GM19372 (cell line): ENCODE results near the gene FGGY.
"Not testable (repeated sequence)": the region's sequence is repeated elsewhere in the genome, so short reads cannot be mapped to it uniquely, and the experiment has no call there.

ENCODE experiments used
- ATAC-seq: cut with Tn5 transposase; IDR thresholded peaks from one replicate; pipeline ENCODE4 v1.9.1; 2021; ENCODE audit warnings: mild to moderate bottlenecking, low read depth, moderate library complexity; ENCODE audit not compliant: unreplicated experiment

FGGY gene

DNA sequence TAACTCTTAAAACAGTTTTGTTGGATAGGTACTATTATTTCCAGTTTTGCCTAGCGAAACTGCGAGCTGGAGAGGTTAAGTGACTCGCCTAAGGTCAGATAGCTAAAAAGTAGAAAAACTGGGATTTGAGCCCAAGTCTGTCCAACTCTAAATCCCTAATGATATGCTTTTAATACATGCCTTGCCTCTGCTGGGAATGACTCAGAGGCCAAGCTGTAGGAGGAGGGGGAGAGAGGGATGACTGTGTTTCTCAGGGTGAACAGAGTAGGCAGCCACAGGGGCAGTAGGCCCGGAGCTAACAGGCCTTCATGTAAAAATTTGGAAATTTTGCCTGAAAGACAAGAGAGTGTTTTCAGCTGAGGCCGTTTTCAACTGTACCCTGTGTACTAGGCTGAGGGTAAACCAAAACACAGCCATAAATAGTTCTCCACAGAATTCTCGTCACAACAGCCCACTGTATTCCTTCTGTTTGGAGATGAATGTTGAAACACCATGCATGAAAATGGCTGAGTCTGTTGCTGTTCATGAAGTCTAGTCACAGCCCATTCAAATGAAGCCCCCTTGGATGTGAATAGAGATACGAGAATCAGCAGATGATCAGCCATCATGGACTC is 410.4 kb downstream of the FGGY start:
- ATAC-seq, result no peak

DNA sequence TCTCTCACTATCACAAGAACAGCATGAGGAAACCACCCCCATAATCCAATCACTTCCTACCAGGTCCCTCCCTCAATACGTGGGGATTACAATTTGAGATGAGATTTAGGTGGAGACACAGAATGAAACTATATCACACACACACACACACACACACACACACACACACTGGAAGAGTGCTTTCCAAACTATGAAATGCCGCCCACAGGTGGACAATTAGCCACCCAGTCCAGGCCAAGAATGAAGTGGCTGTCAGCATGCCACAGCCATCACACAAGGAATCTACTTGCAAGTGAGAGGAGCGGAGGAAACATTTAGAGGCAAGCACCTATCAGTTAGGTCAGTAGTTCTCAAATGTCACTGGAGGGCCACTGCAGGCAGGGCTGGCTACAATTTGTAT is 412.4 kb downstream of the FGGY start:
- no peak for ATAC-seq

DNA sequence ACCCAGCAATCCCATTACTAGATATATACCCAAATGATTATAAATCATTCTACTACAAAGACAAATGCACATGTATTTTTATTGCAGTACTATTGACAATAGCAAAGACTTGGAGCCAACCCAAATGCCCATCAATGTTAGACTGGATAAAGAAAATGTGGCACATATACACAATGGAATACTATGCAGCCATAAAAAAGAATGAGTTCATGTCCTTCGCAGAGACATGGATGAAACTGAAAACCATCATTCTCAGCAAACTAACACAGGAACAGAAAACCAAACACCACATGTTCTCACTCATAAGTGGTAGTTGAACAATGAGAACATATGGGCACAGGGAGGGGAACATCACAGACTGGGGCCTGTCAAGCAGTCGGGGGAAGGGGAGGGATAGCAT is 414.0 kb downstream of the FGGY start:
- not testable (repeated sequence) for ATAC-seq

DNA sequence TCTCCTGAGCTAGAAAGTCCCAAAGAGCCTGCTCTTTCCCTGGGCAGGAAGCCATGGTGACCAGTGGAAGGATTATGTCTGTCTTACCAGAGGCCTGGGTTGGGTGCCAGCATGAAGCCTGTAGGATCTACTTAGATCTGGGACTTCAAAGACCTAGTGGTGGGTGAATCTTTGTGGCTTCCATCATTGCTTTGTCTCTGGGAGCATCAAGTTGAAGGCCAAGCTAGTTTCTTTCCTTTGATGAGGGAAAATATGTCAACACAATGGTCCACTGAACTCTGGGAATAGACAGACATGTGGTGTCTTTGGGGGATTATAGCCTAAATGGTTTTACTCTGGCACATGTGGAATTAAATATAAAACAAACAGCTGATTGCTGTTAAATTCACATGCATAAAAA is 417.3 kb downstream of the FGGY start:
- ATAC-seq, result no peak

DNA sequence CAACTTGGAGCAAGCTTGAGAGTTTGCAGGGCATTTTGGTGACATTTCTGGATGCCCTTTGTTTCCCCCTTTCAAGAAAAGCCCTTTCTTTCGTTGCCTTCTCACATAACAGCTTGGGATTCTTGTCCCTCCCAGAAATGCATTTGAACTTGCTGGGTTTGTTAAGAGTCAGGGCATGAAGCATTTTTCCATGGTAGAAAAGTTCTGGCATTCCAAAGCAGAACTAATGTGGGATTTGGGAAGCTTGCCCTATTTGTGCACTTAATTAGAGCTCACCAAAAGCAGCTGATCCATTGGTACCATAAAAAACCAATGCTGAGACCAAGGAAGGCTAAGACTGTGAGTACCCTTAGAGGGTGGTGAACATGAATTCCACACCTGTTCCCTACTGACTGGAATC is 418.1 kb downstream of the FGGY start:
- ATAC-seq, result no peak

DNA sequence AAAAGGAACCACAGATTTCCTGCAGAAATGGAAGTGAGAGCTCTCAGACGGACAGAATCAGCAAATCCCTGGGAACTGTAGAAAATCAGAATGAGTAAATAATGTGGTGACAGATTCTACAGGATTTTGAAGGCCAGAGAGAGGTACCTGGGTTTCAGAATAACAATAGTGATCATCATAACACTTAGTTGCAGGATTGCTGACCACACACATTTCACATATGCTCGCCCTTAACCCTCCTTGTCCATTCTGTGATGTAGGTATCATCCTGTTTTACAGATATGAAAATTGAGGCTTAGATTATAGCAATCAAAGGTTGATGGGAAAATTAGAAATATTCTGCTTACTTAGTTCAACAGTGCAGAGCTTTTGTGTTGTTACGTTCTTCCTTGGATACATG is 419.9 kb downstream of the FGGY start:
- ATAC-seq, result no peak

DNA sequence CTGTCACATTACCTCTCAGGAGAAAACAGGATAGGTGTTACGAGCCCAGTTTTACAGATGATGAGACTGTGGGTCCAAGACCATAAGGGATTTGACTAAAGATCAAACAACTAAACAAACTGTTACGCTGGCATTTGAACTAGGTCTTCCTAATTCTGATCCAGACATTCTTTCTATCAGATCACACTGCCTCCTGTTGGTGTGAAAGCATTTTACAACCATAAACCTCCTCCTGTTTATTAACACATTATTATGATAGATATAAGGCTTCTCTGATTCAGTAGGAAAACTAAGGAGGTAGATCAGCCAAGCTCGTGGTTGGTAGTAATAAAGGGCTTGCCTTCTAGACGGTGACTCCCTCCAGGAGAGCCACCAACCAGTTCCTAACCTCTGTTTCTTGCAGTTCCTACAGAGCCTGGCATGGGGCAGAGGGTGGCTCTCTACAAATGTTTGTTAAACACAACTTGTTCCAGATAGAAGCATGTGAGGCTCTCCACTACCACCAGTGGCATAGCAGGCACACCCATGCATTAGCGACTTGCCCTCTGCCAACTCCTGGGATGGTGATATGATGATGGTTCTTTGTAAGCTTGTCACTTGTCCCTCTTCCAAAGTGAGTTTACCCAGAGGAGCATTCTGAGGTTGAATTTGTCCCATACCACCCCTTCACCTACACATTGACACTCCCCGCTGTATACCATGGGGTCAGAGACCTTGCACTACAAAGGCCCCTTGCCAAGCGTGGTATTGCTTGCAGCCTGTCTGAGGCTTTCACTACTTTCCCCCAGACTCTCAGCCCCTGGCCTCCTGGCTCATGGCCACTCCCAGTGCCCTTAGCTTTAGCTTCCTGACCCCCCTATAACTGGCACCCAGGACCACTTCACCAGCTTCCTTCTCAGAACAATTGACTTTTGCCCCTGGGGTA is 421.4 kb downstream of the FGGY start:
- no peak for ATAC-seq

DNA sequence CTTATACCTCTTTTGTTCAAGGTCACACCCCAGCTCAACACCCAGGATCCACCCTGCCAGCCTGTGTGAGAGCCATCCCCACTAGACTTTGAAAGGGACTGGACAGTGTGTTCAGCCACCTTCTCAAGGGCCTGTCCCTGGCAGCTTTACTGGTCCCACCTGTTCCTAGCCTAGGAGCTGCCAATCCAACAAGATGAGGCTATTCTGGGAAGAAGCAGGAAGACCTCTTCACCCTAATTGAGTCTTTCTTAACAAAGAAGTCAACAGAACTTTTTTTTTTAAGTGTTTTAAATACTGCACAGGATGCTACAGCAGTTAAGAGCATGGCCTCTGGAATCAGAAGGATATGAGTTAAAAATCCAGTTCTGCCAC is 422.1 kb downstream of the FGGY start:
- ATAC-seq, result no peak

DNA sequence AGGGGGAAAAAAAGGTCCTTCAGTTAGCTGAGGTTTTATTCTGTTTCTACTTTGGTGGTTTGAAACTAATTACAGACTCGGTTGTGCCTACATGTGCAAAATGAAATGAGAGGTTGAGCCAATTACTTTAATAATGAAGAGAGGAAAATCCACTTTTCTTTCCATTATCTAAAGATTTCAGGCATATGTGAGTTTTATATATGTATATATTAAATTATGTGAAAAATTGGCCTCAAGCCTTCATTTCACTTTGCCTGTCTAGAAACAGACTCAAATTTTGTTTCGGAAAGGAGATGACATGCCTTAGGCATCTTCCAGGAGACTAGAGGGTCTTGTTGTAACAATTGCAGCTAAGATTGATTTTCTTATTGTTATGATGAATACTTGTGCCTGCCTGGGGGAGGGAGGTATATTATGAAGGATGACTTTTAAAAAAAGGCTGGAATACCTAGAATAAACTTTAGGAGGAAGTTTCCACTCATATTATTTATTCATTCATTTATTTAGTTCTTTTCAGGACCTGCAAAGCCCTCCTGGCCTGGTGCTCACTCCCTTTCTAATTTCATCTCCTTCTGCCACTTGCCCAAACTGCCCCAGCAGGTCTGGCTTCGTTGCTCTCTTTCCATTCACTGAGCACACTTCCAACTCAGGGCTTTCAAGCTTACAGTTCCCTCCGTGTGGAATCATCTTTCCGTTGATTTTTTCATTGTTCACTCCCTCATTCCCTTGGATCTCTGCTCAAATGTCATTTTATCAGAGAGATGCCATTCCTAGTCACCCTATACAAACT is 423.6 kb downstream of the FGGY start:
- no peak for ATAC-seq

DNA sequence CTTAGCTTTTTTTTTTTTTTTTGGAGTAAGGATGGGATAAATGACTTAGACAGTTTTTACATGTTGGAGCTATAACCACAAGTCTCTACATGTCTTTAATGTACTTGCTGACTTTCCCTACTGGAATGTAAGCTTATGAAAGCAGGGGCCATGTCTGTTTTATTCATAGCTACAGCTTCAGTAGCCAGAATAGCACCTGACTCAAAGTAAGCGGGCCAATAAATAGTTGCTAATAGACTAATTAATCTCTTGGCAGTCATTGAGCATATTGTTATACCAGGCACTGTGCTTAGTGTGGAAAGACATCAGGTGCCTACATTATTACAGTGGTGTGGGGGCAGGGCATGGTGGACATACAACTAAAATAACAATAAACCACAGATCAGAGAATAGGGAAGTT is 433.4 kb downstream of the FGGY start:
- no peak for ATAC-seq

DNA sequence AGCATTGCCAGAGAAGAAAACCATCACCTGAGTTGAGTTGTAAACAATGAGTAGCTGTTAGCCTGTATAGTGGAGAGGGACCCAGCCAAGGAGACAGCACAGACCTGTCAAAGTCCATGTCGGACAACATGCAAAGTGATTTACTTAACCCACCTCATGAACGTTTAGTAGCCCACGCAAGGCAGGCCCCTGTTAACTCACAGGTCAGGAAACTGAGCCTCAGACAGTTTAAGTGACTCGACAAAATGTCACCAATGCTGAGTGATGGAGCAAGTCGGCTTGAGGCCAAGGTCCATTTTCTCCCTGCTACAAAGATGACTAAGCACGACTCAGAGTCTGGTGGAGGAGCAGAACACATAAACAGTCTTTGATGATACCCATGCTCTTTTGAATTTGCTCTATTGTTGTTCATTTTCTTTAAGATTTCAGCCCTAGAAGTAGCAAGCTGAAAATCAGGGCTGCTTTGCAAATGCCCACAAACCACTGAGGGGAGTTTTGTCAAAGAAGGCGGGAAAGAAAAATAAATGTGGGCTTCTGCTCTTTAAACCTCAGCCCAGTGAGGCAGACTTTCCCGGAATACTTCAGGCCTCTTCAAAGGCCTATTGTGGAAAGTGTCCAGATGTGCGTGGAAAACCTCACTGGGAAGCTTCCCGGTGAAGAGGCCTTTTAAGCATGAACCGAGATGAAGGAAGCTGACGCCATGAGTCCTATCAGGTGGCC is 434.0 kb downstream of the FGGY start:
- no peak for ATAC-seq

DNA sequence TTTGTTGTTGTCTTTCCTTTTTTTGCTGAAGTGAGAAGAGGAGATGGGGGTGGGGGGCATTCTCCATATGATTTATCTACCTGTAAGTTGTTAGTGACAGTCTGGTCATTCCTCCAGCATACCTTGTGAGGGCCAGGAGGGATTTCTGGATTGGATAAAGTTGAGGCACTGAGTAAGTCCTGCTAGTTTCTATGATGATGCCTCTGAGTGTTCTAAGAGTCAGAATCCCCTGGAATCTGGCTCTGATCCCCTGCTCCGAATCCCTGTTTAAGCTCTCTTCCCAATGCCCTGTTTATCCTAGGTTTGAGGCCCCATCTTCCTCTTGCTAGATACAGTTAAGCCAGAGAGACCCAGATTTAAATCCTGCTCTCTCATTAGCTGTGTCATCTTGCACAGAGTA is 434.7 kb downstream of the FGGY start:
- ATAC-seq, result no peak

DNA sequence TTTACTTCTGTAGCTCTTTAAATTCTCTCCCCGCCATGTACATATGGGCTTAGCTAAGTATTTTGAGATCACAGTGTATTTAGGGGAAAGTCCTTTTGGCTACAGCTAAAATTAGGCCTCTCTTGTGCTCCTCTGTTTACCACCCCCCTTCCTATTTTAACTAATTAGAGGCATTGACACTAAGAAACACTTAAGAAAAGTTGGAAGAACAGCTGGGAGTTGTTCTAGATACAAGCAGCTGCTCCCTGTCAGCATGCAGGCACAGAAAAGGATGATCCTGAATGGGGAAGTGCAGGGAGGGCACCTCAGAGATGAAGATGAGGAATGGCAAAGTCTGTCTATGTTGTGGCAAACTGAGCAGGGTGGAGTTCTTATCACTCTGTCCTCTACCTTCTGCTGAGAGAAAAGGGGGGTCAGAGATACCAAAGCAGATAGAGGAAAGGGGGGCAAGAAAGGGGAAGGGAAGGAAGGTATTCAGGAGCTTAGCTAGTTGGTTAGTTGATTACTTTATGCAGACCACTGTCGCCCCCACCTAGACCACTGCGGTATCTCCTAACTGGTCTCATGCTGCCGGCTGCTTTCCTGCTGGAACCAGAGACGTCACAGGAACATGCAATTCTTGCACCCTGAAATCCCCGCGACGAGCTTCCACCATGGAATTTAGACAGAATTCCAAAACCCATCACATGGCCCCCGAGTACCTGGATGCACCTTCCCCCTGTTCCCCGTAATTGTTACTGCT is 435.5 kb downstream of the FGGY start:
- ATAC-seq, result no peak

DNA sequence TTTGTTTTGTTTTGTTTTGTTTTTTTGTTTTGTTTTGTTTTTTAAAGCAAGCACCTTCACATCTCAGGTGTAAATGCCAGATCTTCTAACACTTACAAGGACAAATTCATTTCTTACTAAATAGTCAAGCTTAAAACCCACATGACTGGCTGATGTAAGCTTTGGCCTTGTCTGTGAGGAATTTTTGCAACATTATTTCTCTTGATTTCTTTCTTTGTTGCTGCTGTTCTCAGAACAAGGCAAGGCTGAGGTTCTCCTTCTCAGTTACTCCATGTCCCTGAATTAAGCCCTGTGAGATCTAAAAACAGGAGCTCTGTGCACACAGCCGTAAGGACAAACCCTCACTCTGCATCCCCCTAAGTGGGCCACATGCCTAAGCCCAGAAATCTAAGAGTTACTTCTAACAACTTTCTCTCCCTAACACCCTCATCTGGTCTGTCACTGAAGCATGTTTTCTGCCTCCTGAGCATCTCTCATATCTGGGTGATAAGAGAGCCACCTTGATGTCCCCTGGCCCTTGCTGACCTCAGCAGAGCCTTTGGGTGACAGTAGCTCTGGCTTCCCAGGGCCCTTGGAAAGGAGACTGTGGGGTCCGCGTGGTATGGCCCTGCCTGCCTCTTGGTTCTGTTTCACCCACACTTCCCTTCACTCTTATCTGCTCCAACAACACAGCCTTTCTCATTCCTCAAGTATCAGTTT is 436.7 kb downstream of the FGGY start:
- no peak for ATAC-seq

DNA sequence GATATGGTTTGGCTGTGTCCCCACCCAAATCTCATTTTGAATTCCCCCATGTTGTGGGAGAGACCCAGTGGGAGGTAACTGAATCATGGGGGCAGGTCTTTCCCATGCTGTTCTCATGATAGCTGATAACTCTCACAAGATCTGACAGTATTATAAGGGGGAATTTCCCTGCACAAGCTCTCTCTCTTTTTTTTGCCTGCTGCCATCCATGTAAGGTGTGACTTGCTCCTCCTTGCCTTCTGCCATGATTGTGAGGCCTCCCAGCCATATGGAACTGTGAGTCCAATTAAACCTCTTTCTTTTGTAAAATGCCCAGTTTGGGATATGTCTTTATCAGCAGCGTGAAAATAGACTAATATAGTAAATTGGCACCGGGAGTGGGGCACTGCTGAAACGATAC is 439.0 kb downstream of the FGGY start:
- ATAC-seq, result not testable (repeated sequence)

DNA sequence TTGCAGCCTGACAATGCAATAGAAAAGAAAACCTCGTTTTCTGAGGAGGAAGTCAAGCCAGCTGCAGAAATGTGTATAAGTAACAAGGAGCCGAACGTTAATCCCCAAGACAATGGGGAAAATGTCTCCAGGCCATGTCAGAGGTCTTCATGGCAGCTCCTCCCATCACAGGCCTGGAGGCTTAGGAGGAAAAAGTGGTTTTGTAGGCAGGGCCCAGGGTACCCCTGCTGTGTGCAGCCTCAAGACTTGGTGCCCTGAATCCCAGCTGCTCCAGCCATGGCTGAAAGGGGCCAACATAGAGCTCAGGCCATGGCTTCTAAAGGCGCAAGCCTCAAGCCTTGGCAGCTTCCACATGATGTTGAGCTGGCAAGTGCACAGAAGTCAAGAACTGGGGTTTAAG is 439.9 kb downstream of the FGGY start:
- ATAC-seq, result no peak

DNA sequence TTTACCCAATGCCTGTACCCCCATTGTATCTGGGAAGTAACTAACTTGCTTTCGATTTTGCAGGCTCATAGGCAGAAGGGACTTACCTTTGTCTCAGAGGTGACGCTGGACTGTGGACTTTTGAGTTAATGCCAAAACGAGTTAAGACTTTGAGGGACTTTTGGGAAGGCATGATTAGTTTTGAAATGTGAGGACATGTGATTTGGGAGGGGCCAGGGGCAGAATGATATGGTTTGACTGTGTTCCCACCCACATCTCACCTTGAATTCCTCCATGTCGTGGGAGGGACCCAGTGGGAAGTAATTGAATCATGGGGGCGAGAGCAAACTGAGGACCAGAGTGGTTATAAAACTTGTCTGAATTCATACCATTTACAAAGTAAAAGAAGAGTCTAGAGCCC is 440.7 kb downstream of the FGGY start:
- no peak for ATAC-seq

DNA sequence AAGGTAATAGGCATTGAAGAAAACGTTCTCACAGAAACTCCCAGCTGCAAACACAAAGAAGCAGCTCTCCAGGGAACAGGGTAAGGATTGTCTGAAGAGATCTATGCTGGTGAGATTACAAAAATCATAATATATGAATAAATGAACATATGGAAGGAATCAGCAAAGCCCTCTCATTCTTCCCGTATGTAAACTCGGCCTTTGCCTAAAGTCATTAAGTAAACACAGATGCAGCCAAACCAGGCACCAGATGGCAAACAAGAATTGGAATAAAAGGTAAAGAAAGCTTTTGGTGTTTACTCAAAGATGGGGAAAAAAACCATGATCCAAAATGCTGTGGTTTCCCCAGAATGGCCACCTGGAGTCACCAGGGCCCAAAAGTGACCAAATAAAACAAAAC is 441.3 kb downstream of the FGGY start:
- ATAC-seq, result no peak

DNA sequence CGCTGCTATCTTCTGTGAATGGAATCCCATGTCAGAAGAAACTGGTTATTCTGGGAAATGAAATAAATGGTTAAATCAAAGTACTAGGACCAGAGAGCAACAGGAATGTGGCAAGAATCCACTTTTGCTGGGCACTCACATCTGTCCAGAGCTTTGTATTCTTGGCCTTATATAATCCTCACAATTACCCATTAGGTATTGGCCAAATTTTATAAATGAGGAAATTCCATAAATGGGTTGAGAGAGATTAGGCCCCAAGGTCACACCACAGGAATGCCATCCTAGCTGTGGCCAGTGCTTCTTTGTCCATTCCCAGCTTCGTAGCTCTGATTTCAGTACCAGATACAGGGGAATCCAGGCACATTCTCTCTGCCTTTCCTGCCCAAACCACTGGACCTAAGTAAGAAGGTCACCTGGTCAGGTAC is 441.7 kb downstream of the FGGY start:
- ATAC-seq, result no peak
